Tongue (tissue), 2 donors: ENCODE results near the gene RTN3. TPM values are rescaled to one million over a fixed set of nuclear protein-coding genes. Genes with fewer than 3 reads are reported as not detected.

ENCODE experiments used
- DNase-seq: peaks from one replicate; pipeline ENCODE4 v3.0.0-alpha.2; 2015
- total RNA-seq: library from RNA; depleted of rRNA; stranded (reverse); fragments of >200 nt; gene quantifications from one replicate; pipeline ENCODE4 v1.2.3, GENCODE V29; 2014

Gene RTN3
- total RNA-seq, 1 donor from 2014 or later = 46.1 TPM

- peak; percentile 20 for DNase-seq
Observed at GRCh38 chr11:63745304-63746170, 64.2 kb downstream of the RTN3 start.

- peak; percentile 64 for DNase-seq
Observed at GRCh38 chr11:63747011-63747410, 65.7 kb downstream of the RTN3 start.

- DNase-seq = no peak
Observed at GRCh38 chr11:63749624-63750023, 68.3 kb downstream of the RTN3 start.

DNA sequence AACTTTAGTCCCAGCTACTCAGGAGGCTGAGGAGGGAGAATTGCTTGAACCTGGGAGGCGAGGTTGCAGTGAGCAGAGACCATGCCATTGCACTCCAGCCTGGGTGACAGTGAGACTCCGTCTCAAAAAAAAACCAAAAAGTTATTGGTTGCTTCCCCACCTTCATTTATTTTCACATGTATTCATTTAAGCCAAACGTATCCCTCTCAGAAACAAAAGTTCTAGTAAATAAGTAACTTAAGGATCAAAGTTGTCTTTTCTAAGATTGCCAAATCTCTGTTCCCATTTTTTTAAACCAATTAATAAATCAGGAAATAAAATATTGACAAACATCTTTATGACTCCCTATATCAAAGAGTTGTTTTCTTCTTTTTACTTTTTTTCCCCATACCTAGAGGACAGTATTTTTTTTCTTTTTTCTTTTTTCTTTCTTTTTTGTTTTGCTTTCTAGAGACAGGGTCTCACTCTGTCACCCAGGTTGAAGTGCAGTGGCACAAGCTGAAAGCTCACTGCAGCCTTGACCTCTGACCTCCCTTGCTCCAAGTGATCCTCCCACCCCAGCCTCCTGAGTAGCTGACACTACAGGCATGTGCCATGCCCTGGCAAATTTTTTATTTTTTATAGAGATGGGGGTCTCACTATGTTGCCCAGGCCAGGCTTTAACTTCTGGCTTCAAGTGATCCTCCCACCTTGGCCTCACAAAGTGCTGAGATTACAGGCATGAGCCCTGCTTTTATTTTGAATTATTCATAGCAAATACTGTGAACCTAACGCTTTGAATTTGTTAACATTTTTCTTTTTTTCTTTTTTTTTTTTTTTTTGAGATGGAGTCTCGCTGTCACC lies 75.8 kb downstream of the RTN3 start:
- DNase-seq = no peak

DNA sequence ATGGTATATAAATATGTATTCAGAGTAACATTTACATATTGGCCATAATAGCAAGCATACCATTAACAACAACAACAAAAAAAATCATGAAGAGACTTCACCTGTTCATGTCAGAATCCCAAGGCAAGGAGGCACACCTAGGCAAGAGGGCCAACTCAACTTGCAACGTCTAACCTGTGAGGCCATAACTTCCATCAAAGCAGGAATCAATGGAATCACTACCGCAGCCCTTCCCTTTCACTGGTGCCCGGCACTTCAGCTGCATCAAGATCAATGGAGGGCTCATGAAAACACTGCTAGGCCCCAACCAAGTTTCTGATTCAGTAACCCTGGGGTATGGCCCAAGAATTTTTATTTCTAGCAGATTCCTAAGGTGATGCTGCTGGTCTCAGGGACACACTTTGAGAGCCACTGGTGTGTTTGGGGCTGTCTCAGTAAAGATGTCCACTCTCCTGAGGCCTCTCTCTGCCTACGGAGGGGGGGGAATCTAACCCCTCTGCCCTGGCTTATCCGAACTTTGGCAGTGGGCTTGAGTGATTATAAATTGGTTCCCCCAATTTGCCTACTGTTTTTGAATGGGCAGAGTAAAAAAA lies 79.3 kb downstream of the RTN3 start:
- DNase-seq = no peak

- DNase-seq = no peak
Observed at GRCh38 chr11:63761188-63761587, 79.9 kb downstream of the RTN3 start.

DNA sequence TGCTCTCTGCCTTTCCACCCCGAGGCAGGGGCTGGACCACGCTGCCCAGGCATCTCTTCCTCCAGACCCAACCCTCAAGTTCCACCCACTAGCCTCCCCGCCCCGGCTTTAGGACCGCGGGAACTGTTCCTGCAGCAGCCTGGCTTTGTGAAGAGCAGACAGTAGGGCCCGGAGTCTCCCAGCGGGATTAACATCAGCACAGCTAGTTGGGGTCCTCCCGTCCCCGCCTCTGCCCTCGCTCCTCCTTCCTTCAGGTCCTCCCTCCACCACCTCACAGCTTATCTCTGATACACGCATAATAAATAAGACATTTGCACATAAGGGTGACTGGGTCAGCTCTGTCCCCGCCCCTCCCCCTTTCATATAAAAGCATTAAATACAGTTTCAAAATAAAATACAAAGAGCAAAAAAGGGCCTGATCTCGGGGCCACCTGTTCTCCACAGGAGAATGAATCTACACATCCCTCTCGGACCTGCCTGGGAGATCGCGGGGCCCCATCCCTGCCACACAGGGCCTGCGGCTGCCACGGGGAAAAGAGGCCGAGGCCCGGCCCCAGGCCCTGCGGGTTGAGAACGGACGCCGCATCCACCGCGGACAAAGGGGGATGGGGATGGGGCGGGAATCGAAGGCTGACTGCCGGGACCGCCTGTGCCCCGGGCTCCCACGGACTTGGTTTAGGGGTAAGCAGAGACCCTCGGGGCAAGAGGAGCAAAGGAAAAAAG lies 80.8 kb downstream of the RTN3 start:
- peak; percentile 40 for DNase-seq

- DNase-seq = peak; percentile 81
Observed at GRCh38 chr11:63762654-63763495, 81.6 kb downstream of the RTN3 start.

DNA sequence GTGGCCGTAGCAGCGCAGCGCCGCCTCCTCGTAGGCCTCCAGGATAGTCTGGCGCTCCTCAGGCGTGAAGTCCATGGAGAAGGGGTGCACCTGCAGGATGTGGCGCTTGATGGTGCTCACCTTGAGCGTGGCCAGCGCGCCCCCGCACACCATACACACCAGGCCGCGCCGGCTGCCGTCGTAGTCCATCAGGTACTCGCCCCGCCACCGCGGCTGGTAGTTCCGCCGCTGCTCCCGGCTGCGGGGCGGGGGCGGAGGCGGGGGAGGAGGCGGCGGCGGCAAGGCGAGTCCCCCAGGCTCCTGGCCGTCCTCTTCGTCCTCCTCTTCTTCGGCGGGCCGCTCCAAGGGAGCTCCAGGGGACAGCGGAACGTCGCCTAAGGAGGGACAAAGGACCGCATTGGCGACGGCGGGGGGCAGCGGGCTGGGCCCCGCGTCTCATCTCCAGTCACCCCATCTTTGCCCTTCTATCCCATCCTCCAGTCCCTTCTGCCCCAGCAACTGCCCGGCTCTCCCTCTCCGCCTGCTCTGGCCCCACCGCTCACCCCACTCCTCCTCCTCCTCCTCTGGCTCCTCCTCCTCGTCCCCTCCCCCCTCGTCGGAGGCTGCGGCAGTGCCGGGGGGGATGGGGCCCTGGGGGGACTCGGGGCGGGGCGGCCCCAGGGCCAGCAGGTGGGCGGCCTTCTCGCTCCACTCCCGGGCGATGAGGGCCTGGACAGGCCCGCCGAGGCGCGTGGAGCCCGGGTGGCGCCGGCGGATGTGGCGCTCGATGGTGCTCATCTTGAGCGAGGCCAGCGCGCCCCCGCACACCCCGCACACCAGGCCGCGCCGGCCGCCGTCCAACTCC lies 82.4 kb downstream of the RTN3 start:
- DNase-seq = peak; percentile 55

DNA sequence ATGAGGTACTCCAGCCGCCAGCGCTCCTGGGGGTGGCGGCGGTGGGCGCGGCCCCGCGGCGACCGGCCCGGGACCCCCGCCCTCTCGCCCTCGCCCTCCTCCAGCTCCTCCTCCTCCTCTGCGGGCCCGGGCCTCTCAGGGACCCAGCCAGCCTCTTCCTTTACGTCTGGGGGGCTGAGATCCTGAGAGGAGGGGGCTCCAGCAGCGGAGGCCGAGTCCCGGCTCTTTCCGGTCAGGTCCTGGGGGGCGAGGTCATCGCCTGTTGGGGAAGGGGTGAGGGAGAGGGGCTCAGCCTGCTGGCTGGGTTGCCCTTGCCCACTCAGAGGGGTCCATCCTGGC lies 83.0 kb downstream of the RTN3 start:
- DNase-seq = no peak

- peak; percentile 29 for DNase-seq
Observed at GRCh38 chr11:63764679-63765647, 83.7 kb downstream of the RTN3 start.

GRCh38 chr11:63765688-63766241 lies 84.5 kb downstream of the RTN3 start:
- no peak for DNase-seq

DNA sequence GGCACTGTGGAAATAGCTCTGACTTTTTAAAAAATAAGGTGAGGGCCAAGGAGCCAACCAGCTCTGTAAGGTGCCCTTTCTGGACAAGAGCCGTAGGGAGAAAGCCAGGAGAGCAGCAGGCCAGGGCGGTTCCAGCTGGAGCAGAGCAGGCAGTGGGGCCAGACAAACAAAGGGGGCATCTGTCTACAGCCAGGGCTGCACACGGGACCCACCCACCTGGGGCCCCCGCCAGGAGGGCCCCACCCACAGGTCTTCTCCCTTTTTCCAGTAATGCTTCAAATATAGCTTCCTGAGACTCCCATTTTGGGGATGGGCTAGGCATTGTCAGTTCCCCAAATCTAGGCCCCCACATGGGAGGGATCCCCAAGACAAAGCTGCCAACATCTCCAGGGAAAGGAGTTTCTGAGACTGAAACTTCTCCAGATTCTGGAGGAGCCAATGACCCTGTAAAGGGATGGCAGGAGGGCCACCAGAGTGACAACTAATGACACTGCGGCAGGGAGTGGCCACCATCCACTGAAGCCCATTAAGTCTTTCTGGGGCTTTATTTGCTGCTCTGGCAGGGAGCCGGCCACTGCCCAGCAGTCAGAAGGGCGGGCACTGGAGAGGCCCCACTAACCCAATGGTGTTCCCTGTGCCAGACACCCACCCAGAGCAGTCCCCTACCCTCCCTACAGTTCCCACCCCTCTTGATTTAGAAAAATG lies 85.4 kb downstream of the RTN3 start:
- DNase-seq = peak; percentile 38

GRCh38 chr11:63767267-63767564 lies 85.9 kb downstream of the RTN3 start:
- DNase-seq = no peak

- DNase-seq = peak; percentile 88
Observed at GRCh38 chr11:63767565-63768236, 86.4 kb downstream of the RTN3 start.

DNA sequence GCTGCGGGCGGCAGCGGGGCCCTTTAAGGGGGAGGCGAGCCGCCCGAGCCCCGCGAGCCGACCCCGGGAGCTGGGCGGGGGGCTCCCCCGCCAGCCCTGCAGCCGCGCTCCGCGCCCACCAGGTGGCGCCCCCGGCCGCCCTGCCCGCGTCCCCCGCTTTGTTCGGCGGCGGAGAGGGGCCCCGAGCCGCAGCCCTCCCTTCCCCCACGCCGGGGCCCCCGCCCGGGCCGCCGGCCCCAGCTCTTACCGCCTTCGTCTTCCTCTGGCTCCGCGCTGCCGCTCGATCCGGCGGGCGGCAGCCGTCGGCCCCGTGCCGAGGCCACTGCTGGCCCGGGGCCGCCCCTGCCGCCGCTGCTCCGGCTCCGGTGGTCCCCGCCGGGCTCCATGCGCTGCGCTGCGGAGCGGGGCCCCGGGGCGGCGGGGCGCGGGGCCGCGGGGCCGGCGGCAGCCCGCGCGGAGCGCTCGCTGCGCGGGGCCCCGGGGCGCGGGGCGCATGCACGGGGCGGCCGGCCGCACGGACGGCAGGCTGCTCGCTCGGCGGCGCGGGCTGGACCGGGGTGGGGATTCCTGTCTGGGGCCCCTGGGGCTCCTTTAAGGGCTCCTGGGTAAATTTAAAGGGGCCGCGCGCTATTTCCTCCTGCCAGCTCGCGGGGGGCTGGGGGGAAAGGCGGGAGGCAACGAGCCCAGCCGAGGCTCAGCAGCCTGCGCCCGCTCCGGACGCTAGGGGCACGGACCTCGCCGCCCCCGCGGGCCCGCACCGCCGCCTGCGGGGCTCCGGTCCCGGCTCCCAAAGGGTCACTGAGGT lies 87.1 kb downstream of the RTN3 start, which contains the start of gene ZFTA:
Gene ZFTA, minus strand, starts transcription at position 539 of the 805 bp plus-strand sequence. Its CDS starts 153 bp downstream, at position 386.
- DNase-seq = peak; percentile 87
